H1 (cell line): ENCODE data around the gene NTPCR. TPM values are rescaled to one million over a fixed set of nuclear protein-coding genes. Genes with fewer than 3 reads are reported as not detected.

ENCODE experiments used
- CTCF ChIA-PET: fragments of 300-600 bp; sonication (Branson Sonifier 250); formaldehyde crosslinking; loops from one replicate; lab custom pipeline; 2021; ENCODE audit not compliant: partially characterized antibody; lab: Charles Lee
- POLR2A ChIA-PET: fragments of 300-600 bp; sonication (Branson Sonifier 250); formaldehyde crosslinking; loops from one replicate; lab custom pipeline; 2021; ENCODE audit warnings: inconsistent platforms; ENCODE audit not compliant: partially characterized antibody; lab: Charles Lee
- DNase-seq, 2 experiments: peaks; one replicate each; pipeline versions ENCODE4 v3.0.0 to v3.0.0-alpha.2; 2010 to 2022; ENCODE audit warnings: low spot score in 2 of 2, low read depth in 1 of 2, mixed read lengths in 1 of 2
- FAIRE-seq: peaks from 2 replicates; lab custom pipeline; 2011; peaks lifted over from hg19 to GRCh38; lab: Jason Lieb, UNC
- H2AFZ ChIP-seq: 2 replicates; pipeline ENCODE4 v1.8.1; 2012; ENCODE audit warnings: low read length, inconsistent platforms
- H2AK5ac ChIP-seq: 2 replicates; pipeline ENCODE4 v1.6.1; 2013; ENCODE audit warnings: low read depth, low read length
- H2BK120ac ChIP-seq: replicated peaks from 2 replicates; pipeline ENCODE3; 2013; ENCODE audit warnings: low read depth, low read length, inconsistent platforms
- H2BK12ac ChIP-seq: 2 replicates; pipeline ENCODE4 v1.6.1; 2013; ENCODE audit warnings: low read depth, low read length
- H2BK15ac ChIP-seq: 2 replicates; pipeline ENCODE4 v1.6.1; 2013; ENCODE audit warnings: low read length
- H2BK20ac ChIP-seq: 2 replicates; pipeline ENCODE4 v1.6.1; 2013; ENCODE audit warnings: low read length
- H2BK5ac ChIP-seq: 2 replicates; pipeline ENCODE4 v1.6.1; 2013; ENCODE audit warnings: low read depth, low read length
- H3K14ac ChIP-seq: 2 replicates; pipeline ENCODE4 v1.6.1; 2013; ENCODE audit warnings: inconsistent platforms; ENCODE audit not compliant: insufficient read length
- H3K18ac ChIP-seq: 2 replicates; pipeline ENCODE4 v1.6.1; 2013; ENCODE audit warnings: low read length; ENCODE audit errors: extremely low read depth
- H3K23ac ChIP-seq: 2 replicates; pipeline ENCODE4 v1.6.1; 2013; ENCODE audit warnings: inconsistent platforms; ENCODE audit not compliant: insufficient read length
- H3K23me2 ChIP-seq: 2 replicates; pipeline ENCODE4 v1.6.1; 2013; ENCODE audit warnings: low read depth, low read length
- H3K27ac ChIP-seq: 2 replicates; pipeline ENCODE4 v1.6.1; 2011; ENCODE audit warnings: low read depth, low read length, inconsistent platforms
- H3K27me3 ChIP-seq, 4 experiments: replicated peaks in 1 of 4; 1 replicate in 1 of 4; 2 replicates in 3 of 4; pipeline versions ENCODE4 v1.6.1 to v1.8.1; 2011 to 2013; ENCODE audit warnings: low read length in 3 of 4, mild to moderate bottlenecking in 3 of 4, inconsistent platforms in 2 of 4, mixed read lengths in 2 of 4, moderate library complexity in 1 of 4; ENCODE audit not compliant: control insufficient read depth in 3 of 4, insufficient read depth in 3 of 4; ENCODE audit errors: extremely low read depth in 1 of 4
- H3K36me3 ChIP-seq, 4 experiments: 2 replicates each; pipeline versions ENCODE4 v1.6.1 to v1.8.1; 2011 to 2013; ENCODE audit warnings: mild to moderate bottlenecking in 4 of 4, low read length in 3 of 4, moderate library complexity in 2 of 4, control low read depth in 1 of 4, inconsistent platforms in 1 of 4; ENCODE audit not compliant: insufficient read depth in 4 of 4, control insufficient read depth in 2 of 4
- H3K4ac ChIP-seq: replicated peaks from 2 replicates; pipeline ENCODE3; 2013; ENCODE audit warnings: low read length, low read depth, mixed read lengths, inconsistent platforms; ENCODE audit not compliant: insufficient read length
- H3K4me1 ChIP-seq, 4 experiments: replicated peaks in 1 of 4; 1 replicate in 1 of 4; 2 replicates in 3 of 4; pipeline versions ENCODE4 v1.6.1 to v1.8.1; 2011 to 2013; ENCODE audit warnings: low read length in 3 of 4, inconsistent platforms in 2 of 4, mixed read lengths in 1 of 4; ENCODE audit not compliant: insufficient read depth in 4 of 4, control insufficient read depth in 3 of 4
- H3K4me2 ChIP-seq, 2 experiments: 2 replicates each; pipeline versions ENCODE4 v1.6.1 to v1.8.1; 2011 to 2013; ENCODE audit warnings: low read depth in 2 of 2, low read length in 2 of 2, control low read depth in 1 of 2, inconsistent platforms in 1 of 2, mild to moderate bottlenecking in 1 of 2; ENCODE audit not compliant: insufficient read depth in 1 of 2
- H3K4me3 ChIP-seq, 4 experiments: fragments of 200-600, 300-600 bp in 1 of 4; sonication (generic), shearing (Covaris generic), sonication (Bioruptor Twin) in 1 of 4; 2 replicates each; pipeline versions ENCODE4 v1.5.1 to v1.8.1; 2011 to 2016; ENCODE audit warnings: low read length in 4 of 4, low read depth in 3 of 4, control low read depth in 2 of 4, inconsistent platforms in 2 of 4, mild to moderate bottlenecking in 2 of 4, mixed read lengths in 1 of 4, moderate library complexity in 1 of 4; ENCODE audit not compliant: insufficient read depth in 2 of 4; ENCODE audit errors: extremely low read depth in 1 of 4
- H3K56ac ChIP-seq: replicated peaks from 2 replicates; pipeline ENCODE3; 2013; ENCODE audit warnings: low read depth, mild to moderate bottlenecking, mixed read lengths, low read length, inconsistent platforms; ENCODE audit not compliant: insufficient read length
- H3K79me1 ChIP-seq: 2 replicates; pipeline ENCODE4 v1.6.1; 2013; ENCODE audit warnings: low read depth, low read length, control low read depth
- H3K79me2 ChIP-seq, 2 experiments: 2 replicates each; pipeline versions ENCODE4 v1.6.1 to v1.8.1; 2012 to 2013; ENCODE audit warnings: low read length in 2 of 2, mild to moderate bottlenecking in 2 of 2, inconsistent platforms in 1 of 2; ENCODE audit not compliant: insufficient read depth in 2 of 2, control insufficient read depth in 1 of 2
- H3K9ac ChIP-seq, 4 experiments: replicated peaks in 1 of 4; 1 replicate in 1 of 4; 2 replicates in 3 of 4; pipeline versions ENCODE4 v1.6.1 to v1.8.1; 2011 to 2013; ENCODE audit warnings: low read depth in 3 of 4, low read length in 3 of 4, control low read depth in 2 of 4, mild to moderate bottlenecking in 2 of 4, moderate library complexity in 2 of 4, inconsistent platforms in 1 of 4; ENCODE audit errors: extremely low read depth in 1 of 4
- H3K9me3 ChIP-seq, 2 experiments: 2 replicates each; pipeline versions ENCODE4 v1.6.1 to v1.8.1; 2012 to 2013; ENCODE audit warnings: mild to moderate bottlenecking in 2 of 2, moderate library complexity in 2 of 2, control low read depth in 1 of 2, inconsistent platforms in 1 of 2, low read depth in 1 of 2, low read length in 1 of 2, mixed read lengths in 1 of 2; ENCODE audit not compliant: insufficient read depth in 2 of 2
- H4K20me1 ChIP-seq, 2 experiments: replicated peaks in 1 of 2; 2 replicates each; pipeline versions ENCODE3 to v1.8.1; 2011 to 2013; ENCODE audit warnings: inconsistent platforms in 2 of 2, low read length in 2 of 2, mild to moderate bottlenecking in 1 of 2; ENCODE audit not compliant: insufficient read depth in 2 of 2, control insufficient read depth in 1 of 2
- H4K5ac ChIP-seq: 2 replicates; pipeline ENCODE4 v1.6.1; 2013; ENCODE audit warnings: low read length, low read depth, mixed read lengths, inconsistent platforms; ENCODE audit not compliant: insufficient read length
- H4K8ac ChIP-seq: 2 replicates; pipeline ENCODE4 v1.8.0; 2013; ENCODE audit warnings: mild to moderate bottlenecking, moderate library complexity, low read length, inconsistent platforms; ENCODE audit not compliant: insufficient read depth; ENCODE audit errors: extremely low read depth
- H4K91ac ChIP-seq: replicated peaks from 2 replicates; pipeline ENCODE3; 2013; ENCODE audit warnings: low read length, mixed read lengths, inconsistent platforms; ENCODE audit not compliant: insufficient read length
- SP1 ChIP-seq: IDR thresholded peaks from 2 replicates; pipeline ENCODE4 v1.6.1; 2011; ENCODE audit warnings: low read depth, low read length
- WGBS, 2 experiments: shearing (Covaris generic) in 1 of 2; methylation state at CpG; one replicate each; pipeline versions ENCODE4 v1.1.6 to v1.1.7; 2013 to 2015; ENCODE audit warnings: low lambda C conversion rate in 2 of 2, mixed read lengths in 2 of 2, inconsistent platforms in 1 of 2, low coverage in 1 of 2, missing lambda C conversion rate in 1 of 2; ENCODE audit not compliant: insufficient replicate concordance in 2 of 2, insufficient coverage in 1 of 2, insufficient read length in 1 of 2; ENCODE audit errors: extremely low coverage in 1 of 2, missing lambda C conversion rate in 1 of 2; 5-methylcytosine and 5-hydroxymethylcytosine counted together
- polyA plus RNA-seq, 7 experiments: library from polyadenylated mRNA; depleted of rRNA in 3 of 7; stranded (reverse) in 5 of 7; unstranded in 2 of 7; fragments of >200 nt in 5 of 7; fragments of 200-250 nt in 2 of 7; gene quantifications; 1 replicate in 5 of 7; 2 replicates in 1 of 7; 4 replicates in 1 of 7; pipeline versions ENCODE4 v1.2.1 to v1.2.3, GENCODE V29; 2011 to 2013; ENCODE audit warnings: missing spikeins in 2 of 7, mixed read lengths in 2 of 7
- total RNA-seq: library from RNA; stranded (reverse); fragmentation: NEBNext Ultra II Directional; extraction: Animal tissue kit (Norgen Biotek cat#: 25700); gene quantifications from 2 replicates; pipeline ENCODE4 v1.2.1, GENCODE V29; 2021

Gene NTPCR
- total and polyA plus RNA-seq, 2 of the 8 experiments (the other 6 are each of a cell fraction or from before 2014, with no cell fraction given) = 22.6 to 73.1 TPM

- FAIRE-seq (no peak), DNase-seq (no peak)
- 92% methylated on average over 5 of the region's 5 CpGs; no CpG with 5 or more reads in 1 of the 2 experiments for WGBS, 2 experiments
- H2AK5ac ChIP-seq = no peak overlapping the region
- POLR2A ChIA-PET = no interaction called here
- no peaks in the 10 kb centered on the region for H3K27me3 ChIP-seq
- H4K8ac ChIP-seq = no peak overlapping the region
- no peaks in the 10 kb centered on the region for H3K9me3 ChIP-seq
- no peak overlapping the region for H3K27ac ChIP-seq
- H4K5ac ChIP-seq = no peak overlapping the region
- H3K4me1 ChIP-seq = no peaks in the 10 kb centered on the region
- no peak overlapping the region for H3K4me2 ChIP-seq
- no peak overlapping the region for H3K4ac ChIP-seq
- H3K4me3 ChIP-seq = no peak overlapping the region
- H2BK12ac ChIP-seq = no peak overlapping the region
- H3K56ac ChIP-seq = no peak overlapping the region
- no peak overlapping the region for H2BK15ac ChIP-seq
- peaks cover 3% of the 10 kb centered on the region for H3K79me1 ChIP-seq
- no peak overlapping the region for H4K91ac ChIP-seq
- no peaks in the 10 kb centered on the region for H3K23me2 ChIP-seq
- no peak overlapping the region for H2BK120ac ChIP-seq
- peaks cover 6 to 9% of the 10 kb centered on the region in 2 experiments for H4K20me1 ChIP-seq
- no peak overlapping the region for H3K14ac ChIP-seq
- peaks cover 0 to 16% of the 10 kb centered on the region in 2 experiments; a peak in 1 of 4 replicates for H3K79me2 ChIP-seq
- no peak for TF ChIP-seq SP1
- TF ChIP-seq, all 59 proteins: peak for 0
- no peak overlapping the region for H3K18ac ChIP-seq
- CTCF ChIA-PET = interaction anchor here (1.1 to 1.3 kb wide), 2 partner anchors 15 to 37 kb away, joined by 3 read pairs; no protein-coding TSS in a partner anchor
- H3K36me3 ChIP-seq = peaks cover 13 to 44% (median 29%) of the 10 kb centered on the region in 4 experiments; a peak in 7 of 8 replicates
- no peak overlapping the region for H3K9ac ChIP-seq
- no peak overlapping the region for H3K23ac ChIP-seq
- no peak overlapping the region for H2BK20ac ChIP-seq
- H2AFZ ChIP-seq = no peak overlapping the region
- H2BK5ac ChIP-seq = no peak overlapping the region
Observed at GRCh38 chr1:232968391-232968790, 18.0 kb downstream of the NTPCR start.
